ENCODE measurements around the gene ZNF512B.

ZNF512B gene

DNA sequence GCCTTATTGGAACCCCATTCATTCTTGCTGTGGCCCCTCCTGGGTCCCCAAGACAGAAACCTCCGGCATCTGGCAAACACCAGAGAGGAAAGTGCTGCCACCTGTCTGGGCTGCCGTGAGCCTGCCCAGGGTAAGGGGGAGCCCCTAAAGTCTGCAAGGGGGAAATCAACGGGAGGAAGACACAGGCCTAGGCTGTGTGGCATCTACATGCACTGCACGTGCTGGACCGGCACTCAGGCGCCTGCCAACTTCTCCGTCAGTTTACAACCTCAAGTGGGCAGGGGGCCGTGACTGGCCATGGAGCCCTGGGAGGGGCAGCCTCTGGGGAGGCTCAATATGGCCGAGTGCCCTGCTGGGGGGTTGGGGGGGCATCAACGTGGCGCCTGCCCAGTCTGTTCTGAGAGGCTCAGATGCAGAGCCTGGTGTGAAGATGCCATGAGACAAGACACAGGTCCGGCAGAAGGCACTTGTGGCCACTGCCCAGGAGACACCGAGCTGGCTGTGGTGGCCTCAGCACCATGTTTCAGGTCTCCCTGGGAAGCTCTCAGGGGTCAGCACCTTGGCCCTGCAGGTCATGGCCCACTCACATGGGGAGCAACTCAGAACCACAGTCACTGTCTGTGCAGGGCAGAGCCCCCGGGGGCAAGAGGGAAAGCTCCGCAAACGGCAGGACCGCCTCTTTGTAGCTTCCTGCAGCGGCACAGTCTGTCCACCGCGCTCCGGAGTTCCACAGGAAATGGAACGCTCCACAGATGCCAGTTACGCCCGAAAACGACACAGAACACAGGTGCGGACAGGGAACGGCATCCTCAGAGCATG lies 21.9 kb downstream of the ZNF512B start:
- H3K9me3 ChIP-seq (ENCODE audit: severe bottlenecking): no peaks in the 10 kb centered on the region
- no peak for DNase-seq
- H3K36me3 ChIP-seq: peaks cover 2% of the 10 kb centered on the region; the same call in 1 of the 2 replicates
- no peak overlapping the region for H3K4me3 ChIP-seq (ENCODE audit: low read depth, low read length)
- H3K27me3 ChIP-seq (ENCODE audit: insufficient read depth, low read depth, severe bottlenecking): no peaks in the 10 kb centered on the region
- no peak overlapping the region for H3K27ac ChIP-seq
- TF ChIP-seq, protein P1, sequence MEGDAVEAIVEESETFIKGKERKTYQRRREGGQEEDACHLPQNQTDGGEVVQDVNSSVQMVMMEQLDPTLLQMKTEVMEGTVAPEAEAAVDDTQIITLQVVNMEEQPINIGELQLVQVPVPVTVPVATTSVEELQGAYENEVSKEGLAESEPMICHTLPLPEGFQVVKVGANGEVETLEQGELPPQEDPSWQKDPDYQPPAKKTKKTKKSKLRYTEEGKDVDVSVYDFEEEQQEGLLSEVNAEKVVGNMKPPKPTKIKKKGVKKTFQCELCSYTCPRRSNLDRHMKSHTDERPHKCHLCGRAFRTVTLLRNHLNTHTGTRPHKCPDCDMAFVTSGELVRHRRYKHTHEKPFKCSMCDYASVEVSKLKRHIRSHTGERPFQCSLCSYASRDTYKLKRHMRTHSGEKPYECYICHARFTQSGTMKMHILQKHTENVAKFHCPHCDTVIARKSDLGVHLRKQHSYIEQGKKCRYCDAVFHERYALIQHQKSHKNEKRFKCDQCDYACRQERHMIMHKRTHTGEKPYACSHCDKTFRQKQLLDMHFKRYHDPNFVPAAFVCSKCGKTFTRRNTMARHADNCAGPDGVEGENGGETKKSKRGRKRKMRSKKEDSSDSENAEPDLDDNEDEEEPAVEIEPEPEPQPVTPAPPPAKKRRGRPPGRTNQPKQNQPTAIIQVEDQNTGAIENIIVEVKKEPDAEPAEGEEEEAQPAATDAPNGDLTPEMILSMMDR (IDR thresholded peaks at IDR 0.05; ENCODE audit: low read depth, low read length): no peak

DNA sequence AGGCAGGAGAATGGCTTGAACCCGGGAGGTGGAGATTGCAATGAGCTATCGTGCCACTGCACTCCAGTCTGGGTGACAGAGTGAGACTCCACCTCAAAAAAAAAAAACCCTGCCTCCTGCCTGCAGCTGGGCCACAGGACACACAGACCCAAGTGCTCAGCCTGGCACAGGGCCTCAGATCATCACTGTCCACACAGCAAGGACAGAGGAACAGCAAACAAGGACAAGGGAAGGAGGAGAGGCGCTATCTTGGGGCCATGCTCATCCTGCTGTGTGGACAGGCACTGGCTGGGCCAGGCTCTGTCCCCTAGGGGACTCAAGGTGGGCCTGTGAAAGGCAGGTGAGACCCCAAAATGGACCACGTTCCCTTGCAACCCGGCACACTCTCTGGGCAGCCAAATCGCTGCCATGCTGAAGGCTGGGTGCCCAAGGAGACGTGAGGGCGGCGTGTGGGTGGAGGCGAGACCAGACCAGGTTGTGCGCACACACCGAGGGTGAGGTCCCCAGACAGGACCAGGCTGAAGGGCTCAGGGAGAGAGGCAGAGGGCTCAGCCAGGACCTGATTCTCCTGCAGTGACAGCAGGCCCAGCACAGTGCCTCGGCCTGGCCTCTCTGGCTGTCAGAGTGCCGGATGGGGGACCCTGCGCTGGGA lies 22.6 kb downstream of the ZNF512B start:
- Histone ChIP-seq H3K36me3 (peaks cover 2% of the 10 kb centered on the region; the same call in 1 of the 2 replicates), H3K9me3 (ENCODE audit: severe bottlenecking) (no peaks in the 10 kb centered on the region), H3K4me3 (ENCODE audit: low read depth, low read length) (no peak overlapping the region), H3K27me3 (ENCODE audit: insufficient read depth, low read depth, severe bottlenecking) (no peaks in the 10 kb centered on the region), H3K27ac (no peak overlapping the region)
- TF ChIP-seq, protein P1 (IDR thresholded peaks at IDR 0.05; ENCODE audit: low read depth, low read length): no peak
- no peak for DNase-seq

GRCh38 chr20:63945921-63946920 lies 23.5 kb downstream of the ZNF512B start:
- Histone ChIP-seq H3K27me3 (ENCODE audit: insufficient read depth, low read depth, severe bottlenecking) (no peaks in the 10 kb centered on the region), H3K4me3 (ENCODE audit: low read depth, low read length) (no peak overlapping the region), H3K27ac (no peak overlapping the region), H3K36me3 (peaks cover 2% of the 10 kb centered on the region; the same call in 1 of the 2 replicates), H3K9me3 (ENCODE audit: severe bottlenecking) (no peaks in the 10 kb centered on the region)
- no peak for DNase-seq
- TF ChIP-seq, protein P1 (IDR thresholded peaks at IDR 0.05; ENCODE audit: low read depth, low read length): no peak

DNA sequence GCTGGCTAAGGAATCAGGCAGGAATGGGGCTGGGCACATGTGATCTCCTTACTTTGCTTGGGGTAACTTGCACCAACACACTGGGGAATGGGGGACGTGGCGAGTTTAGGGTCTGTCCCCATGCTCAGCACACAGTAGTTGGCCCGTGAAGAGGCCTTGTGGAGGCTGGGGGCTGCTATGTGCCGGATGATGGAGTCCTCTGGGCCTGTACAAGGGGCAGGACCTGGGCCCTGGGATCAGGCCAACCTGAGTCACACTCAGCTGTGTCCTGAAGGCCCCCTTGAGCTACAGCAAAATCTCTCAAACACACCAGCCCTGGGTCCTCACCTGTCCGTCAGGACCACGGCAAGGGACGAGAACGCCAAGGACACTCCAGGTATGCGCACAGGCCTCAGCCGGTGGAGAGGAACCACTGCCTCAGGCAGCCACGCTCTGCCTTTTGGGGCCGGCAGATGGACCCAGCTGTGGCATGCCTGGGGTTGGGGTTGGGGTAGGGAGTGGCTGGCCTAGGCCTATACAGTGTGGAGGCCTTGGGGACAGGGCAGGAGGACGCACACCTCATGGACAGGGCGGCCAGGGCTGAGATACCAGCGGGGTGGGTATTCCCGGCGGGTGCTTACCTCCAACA lies 24.6 kb downstream of the ZNF512B start:
- no peak for DNase-seq
- Histone ChIP-seq H3K4me3 (ENCODE audit: low read depth, low read length) (no peak overlapping the region), H3K36me3 (peaks cover 8% of the 10 kb centered on the region), H3K9me3 (ENCODE audit: severe bottlenecking) (no peaks in the 10 kb centered on the region), H3K27ac (no peak overlapping the region), H3K27me3 (ENCODE audit: insufficient read depth, low read depth, severe bottlenecking) (no peaks in the 10 kb centered on the region)
- TF ChIP-seq, protein P1 (IDR thresholded peaks at IDR 0.05; ENCODE audit: low read depth, low read length): no peak

Data from WERI-Rb-1 (cell line).